Ovary (tissue), 3 donors: ENCODE results near the gene CENPH.

Experiments
- EP300 ChIP-seq: sonication (generic); formaldehyde crosslinking; IDR thresholded peaks from one replicate; pipeline ENCODE4 v1.6.1; 2017; ENCODE audit warnings: antibody characterized with exemption
- POLR2A ChIP-seq: fragments of 450-650 bp; IDR thresholded peaks from one replicate; pipeline ENCODE4 v1.6.1; 2017; ENCODE audit warnings: antibody characterized with exemption, mild to moderate bottlenecking, moderate library complexity
- TF ChIP-seq, protein P1 (sequence below), 3 donors: fragments of 450-650 bp in 2 of 3; fragments of 200-600 bp in 1 of 3; IDR thresholded peaks; one replicate each; pipeline versions ENCODE4 v1.5.1 to v1.8.0; 2016 to 2022; ENCODE audit warnings: antibody characterized with exemption in 3 of 3, mild to moderate bottlenecking in 1 of 3
- donor health status: DM: no; HTN: no; CAD: no.

DNA sequence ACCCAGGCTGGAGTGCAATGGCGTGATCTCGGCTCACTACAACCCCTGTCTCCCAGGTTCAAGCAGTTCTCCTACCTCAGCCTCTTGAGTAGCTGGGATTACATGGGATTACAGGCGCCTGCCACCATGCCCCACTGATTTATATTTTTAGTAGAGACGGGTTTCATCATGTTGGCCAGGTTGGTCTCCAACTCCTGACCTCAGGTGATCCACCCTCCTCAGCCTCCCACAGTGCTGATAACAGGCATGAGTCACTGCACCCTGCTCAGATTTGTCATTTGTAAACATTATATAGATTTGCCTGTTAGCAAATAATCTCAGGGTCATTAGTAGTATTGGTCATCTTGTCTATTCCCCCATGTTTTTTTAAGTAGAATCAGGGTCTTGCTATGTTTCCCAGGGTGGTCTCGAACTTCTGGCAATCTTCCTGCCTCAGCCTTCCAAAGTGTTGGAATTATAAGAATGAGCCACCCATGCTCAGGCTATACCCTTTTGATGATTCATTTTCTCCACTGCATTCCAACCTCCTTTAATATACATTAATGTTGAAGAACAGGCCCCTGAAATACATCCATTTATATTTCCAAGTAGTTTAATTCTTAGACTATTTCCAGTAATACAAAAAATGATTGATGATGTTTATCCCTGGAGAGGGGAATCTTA, 17.3 kb downstream of the CENPH start:
- TF ChIP-seq, protein P1, sequence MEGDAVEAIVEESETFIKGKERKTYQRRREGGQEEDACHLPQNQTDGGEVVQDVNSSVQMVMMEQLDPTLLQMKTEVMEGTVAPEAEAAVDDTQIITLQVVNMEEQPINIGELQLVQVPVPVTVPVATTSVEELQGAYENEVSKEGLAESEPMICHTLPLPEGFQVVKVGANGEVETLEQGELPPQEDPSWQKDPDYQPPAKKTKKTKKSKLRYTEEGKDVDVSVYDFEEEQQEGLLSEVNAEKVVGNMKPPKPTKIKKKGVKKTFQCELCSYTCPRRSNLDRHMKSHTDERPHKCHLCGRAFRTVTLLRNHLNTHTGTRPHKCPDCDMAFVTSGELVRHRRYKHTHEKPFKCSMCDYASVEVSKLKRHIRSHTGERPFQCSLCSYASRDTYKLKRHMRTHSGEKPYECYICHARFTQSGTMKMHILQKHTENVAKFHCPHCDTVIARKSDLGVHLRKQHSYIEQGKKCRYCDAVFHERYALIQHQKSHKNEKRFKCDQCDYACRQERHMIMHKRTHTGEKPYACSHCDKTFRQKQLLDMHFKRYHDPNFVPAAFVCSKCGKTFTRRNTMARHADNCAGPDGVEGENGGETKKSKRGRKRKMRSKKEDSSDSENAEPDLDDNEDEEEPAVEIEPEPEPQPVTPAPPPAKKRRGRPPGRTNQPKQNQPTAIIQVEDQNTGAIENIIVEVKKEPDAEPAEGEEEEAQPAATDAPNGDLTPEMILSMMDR (IDR thresholded peaks at IDR 0.05) = no peak
- TF ChIP-seq POLR2A (no peak), EP300 (no peak)
